ENCODE measurements around the gene CCDC183. TPM values are rescaled to one million over a fixed set of nuclear protein-coding genes. Genes with fewer than 3 reads are reported as not detected.
"Not testable (repeated sequence)": the region's sequence is repeated elsewhere in the genome, so short reads cannot be mapped to it uniquely, and the experiment has no call there.

CCDC183 gene
- total and polyA plus RNA-seq, 4 donors: 0.45 to 0.58 (median 0.48) TPM

DNA sequence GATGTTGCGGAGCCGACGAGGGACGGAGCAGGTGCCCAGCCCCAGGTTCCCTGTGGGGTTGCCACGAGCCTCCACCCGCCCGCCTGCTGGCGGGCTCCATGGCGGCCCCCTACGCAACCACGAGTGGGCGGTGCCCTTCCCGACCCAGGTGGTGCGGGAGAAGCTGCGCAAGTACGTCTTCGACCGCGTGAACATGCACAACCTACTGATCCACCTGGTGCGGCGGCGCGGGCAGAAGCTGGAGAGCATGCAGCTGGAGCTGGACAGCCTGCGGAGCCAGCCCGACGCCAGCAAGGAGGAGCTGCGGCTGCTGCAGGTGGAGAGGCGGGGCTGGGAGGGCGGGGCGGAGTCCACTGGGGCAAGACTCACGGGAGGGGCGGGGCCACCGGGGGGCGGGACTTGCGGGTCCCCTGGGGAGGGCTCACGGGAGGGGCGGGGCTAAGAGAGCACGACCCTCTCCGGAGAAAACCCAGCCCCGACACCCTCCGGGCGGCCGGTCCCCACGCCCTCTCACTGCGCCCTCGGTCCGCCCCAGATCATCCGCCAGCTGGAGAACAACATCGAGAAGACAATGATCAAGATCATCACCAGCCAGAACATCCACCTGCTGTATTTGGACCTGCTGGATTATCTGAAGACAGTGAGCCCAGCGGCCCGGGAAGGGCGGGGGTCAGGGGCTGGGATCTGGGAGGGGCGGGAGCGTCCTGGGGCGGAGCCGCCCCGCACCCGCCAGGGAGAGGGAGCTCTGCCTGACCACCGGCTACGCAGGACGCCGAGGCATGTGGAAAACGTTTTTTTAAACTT lies 3.9 kb downstream of the CCDC183 start:
- no peaks in the 10 kb centered on the region for H3K4me1 ChIP-seq (ENCODE audit: control insufficient read depth in 1 of 2, insufficient read depth in 2 of 2, low read length in 2 of 2)
- peaks cover 0 to 2% of the 10 kb centered on the region in 2 donors for H3K27me3 ChIP-seq (ENCODE audit: control insufficient read depth in 1 of 2, insufficient read depth in 2 of 2, low read length in 1 of 2)
- no peaks in the 10 kb centered on the region for H3K36me3 ChIP-seq (ENCODE audit: control insufficient read depth in 1 of 2, insufficient read depth in 2 of 2, low read length in 1 of 2)
- intact Hi-C loops (cut with DNase I): no loop called here
- ATAC-seq (ENCODE audit: low FRiP score) (peak; percentile 39), DNase-seq (peak; percentile 75 to 87)
- H3K4me3 ChIP-seq (ENCODE audit: low read length in 2 of 2): no peak overlapping the region
- H3K27ac ChIP-seq (ENCODE audit: low read depth in 1 of 2, low read length in 2 of 2): no peak overlapping the region
- H3K9me3 ChIP-seq (ENCODE audit: control insufficient read depth, low read length): no peaks in the 10 kb centered on the region
- 0 to 1% methylated on average over 51 to 63 of the region's 63 CpGs for whole genome bisulfite sequencing, 2 donors

DNA sequence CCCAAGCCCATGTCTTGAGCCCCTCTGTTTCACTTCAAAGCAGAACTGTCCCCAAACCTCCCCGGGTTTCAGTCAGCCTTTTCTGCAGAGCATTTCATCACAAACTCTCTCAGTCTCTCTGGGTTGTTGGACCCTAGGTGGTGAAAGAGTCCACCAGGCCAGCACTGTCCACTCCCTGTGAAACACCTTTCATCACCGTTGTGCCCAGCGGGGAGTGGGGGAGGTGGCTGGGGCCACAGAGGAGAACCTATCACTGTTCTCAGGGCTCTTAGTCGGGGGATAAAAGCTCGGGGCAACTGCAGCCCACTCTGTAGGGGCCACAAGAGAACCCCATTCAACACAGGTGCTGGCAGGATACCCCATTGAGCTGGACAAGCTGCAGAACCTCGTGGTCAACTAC lies 6.2 kb downstream of the CCDC183 start:
- intact Hi-C loops (cut with DNase I): no loop called here
- Histone ChIP-seq H3K4me1 (ENCODE audit: control insufficient read depth in 1 of 2, insufficient read depth in 2 of 2, low read length in 2 of 2) (no peaks in the 10 kb centered on the region), H3K27ac (ENCODE audit: low read depth in 1 of 2, low read length in 2 of 2) (no peak overlapping the region), H3K27me3 (ENCODE audit: control insufficient read depth in 1 of 2, insufficient read depth in 2 of 2, low read length in 1 of 2) (peaks cover 0 to 2% of the 10 kb centered on the region in 2 donors), H3K36me3 (ENCODE audit: control insufficient read depth in 1 of 2, insufficient read depth in 2 of 2, low read length in 1 of 2) (no peaks in the 10 kb centered on the region), H3K9me3 (ENCODE audit: control insufficient read depth, low read length) (no peaks in the 10 kb centered on the region), H3K4me3 (ENCODE audit: low read length in 2 of 2) (no peak overlapping the region)
- DNase-seq (peak in 1 of 2 donors; percentile 38), ATAC-seq (ENCODE audit: low FRiP score) (no peak)
- WGBS, 2 donors: 79 to 93% methylated on average over 6 of the region's 6 CpGs

DNA sequence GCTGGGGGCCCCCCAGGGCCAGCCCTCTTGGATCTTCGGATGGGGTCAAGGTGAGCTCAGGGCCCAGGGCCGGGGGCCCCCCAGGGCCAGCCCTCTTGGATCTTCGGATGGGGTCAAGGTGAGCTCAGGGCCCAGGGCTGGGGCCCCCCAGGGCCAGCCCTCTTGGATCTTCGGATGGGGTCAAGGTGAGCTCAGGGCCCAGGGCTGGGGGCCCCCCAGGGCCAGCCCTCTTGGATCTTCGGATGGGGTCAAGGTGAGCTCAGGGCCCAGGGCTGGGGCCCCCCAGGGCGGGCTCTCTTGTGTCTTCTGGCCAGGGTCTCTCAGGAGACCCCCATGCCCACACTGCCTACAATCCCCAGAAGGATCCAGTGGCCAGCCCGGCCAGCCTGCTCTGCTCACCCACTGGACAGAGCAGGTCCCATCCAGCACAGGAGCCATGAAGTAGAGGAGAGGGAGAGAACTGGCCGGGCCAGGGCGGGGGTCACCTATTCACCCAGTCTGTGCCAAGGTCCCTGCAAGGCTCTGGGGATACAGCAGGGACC lies 6.9 kb downstream of the CCDC183 start:
- H3K36me3 ChIP-seq (ENCODE audit: control insufficient read depth in 1 of 2, insufficient read depth in 2 of 2, low read length in 1 of 2); intact Hi-C loops (cut with DNase I); H3K27ac ChIP-seq (ENCODE audit: low read depth in 1 of 2, low read length in 2 of 2); H3K9me3 ChIP-seq (ENCODE audit: control insufficient read depth, low read length); ATAC-seq (ENCODE audit: low FRiP score); H3K4me1 ChIP-seq (ENCODE audit: control insufficient read depth in 1 of 2, insufficient read depth in 2 of 2, low read length in 2 of 2); H3K27me3 ChIP-seq (ENCODE audit: control insufficient read depth in 1 of 2, insufficient read depth in 2 of 2, low read length in 1 of 2); H3K4me3 ChIP-seq (ENCODE audit: low read length in 2 of 2): not testable (repeated sequence)
- peak in 1 of 2 donors; percentile 54 for DNase-seq
- 94 to 95% methylated on average over 7 to 8 of the region's 9 CpGs for WGBS, 2 donors

DNA sequence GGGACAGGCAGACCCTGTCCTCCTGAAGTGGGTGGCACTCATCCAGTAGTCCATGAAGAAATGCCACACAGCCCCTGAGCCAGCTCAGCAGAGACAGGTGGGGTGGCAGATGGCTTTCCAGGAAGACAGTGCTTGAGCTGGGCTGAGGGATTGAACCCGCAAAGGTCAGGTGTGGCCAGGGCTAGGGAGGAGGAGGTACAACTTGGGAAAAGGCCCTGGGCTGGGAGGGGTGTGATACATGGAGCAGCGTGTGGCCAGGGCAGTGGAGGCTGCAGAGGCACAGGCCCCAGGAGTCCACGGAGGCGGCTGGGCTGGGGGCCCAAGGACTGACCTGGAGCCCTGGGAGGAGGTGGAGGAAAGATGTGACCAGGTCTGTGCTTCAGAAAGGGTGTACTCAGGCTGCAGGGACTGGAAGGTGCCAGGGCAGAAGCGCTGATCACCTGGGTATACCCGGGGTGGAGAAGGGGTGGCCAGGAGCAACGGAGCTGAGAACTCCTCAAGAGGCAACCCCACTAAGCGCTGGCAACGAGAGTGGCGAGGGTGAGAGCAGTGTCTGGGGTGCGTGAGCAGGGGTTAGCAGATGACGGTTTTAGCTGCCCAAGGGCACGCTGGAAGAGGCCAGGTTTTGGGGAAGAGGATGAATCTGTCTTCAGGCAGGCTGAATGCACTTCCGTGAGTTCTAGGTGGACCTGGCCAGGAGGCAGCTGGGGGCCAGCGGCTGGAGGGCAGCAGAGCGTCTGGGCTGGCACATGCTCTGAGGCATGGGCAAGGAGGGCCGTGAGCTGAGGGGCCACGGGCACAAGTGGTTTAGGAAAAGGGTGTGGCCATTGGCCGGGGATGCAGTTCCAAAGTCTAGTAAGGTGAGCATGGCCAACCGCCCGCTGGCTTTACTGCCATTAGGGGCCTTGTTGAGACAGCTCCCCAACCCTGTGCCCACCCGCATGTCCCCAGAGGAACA lies 7.7 kb downstream of the CCDC183 start:
- Histone ChIP-seq H3K4me1 (ENCODE audit: control insufficient read depth in 1 of 2, insufficient read depth in 2 of 2, low read length in 2 of 2) (no peaks in the 10 kb centered on the region), H3K27me3 (ENCODE audit: control insufficient read depth in 1 of 2, insufficient read depth in 2 of 2, low read length in 1 of 2) (peaks cover 0 to 2% of the 10 kb centered on the region in 2 donors), H3K9me3 (ENCODE audit: control insufficient read depth, low read length) (no peaks in the 10 kb centered on the region), H3K27ac (ENCODE audit: low read depth in 1 of 2, low read length in 2 of 2) (no peak overlapping the region), H3K4me3 (ENCODE audit: low read length in 2 of 2) (no peak overlapping the region), H3K36me3 (ENCODE audit: control insufficient read depth in 1 of 2, insufficient read depth in 2 of 2, low read length in 1 of 2) (no peaks in the 10 kb centered on the region)
- ATAC-seq (ENCODE audit: low FRiP score) (no peak), DNase-seq (peak in 1 of 2 donors; percentile 75)
- WGBS, 2 donors: 95 to 96% methylated on average over 22 of the region's 22 CpGs
- intact Hi-C loops (cut with DNase I): no loop called here

DNA sequence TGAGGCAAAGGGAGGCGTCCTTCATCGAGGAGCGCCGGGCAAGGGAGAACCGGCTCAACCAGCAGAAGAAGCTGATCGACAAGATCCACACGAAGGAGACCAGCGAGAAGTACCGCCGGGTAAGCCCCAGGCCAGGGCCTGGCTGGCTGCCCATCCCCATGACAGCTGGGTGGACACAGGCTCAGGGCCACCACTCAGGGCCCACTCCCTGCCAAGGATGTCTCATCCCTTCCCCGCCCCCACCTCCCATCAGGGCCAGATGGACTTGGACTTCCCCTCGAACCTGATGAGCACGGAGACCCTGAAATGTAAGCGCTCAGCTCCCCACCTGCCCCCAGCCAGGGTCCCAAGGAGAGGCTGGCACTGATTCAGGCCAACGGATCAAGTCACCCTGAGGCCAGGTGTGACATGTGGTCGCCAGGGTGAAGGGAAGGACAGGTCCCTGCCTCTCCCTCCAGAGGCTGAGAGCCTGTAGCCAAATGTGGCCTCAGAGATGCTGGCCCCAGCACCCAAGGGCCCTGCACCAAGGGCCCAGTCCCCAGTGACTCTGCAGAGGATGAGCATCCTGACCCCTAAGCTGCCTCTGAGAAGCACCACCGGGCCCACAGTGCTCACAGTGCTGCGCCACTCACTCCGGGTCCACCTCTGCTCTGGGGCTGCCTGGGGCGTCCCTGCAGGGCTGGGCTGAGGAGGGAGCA lies 8.5 kb downstream of the CCDC183 start:
- intact Hi-C loops (cut with DNase I): loop anchor here in 1 of 2 donors (5.0 kb wide), 1 partner anchor 38 kb away; the partner anchor contains the start of gene AJM1
- H3K36me3 ChIP-seq (ENCODE audit: control insufficient read depth in 1 of 2, insufficient read depth in 2 of 2, low read length in 1 of 2): no peaks in the 10 kb centered on the region
- 94 to 95% methylated on average over 20 of the region's 20 CpGs for WGBS, 2 donors
- ATAC-seq (ENCODE audit: low FRiP score) (no peak), DNase-seq (peak in 1 of 2 donors; percentile 65)
- H3K27ac ChIP-seq (ENCODE audit: low read depth in 1 of 2, low read length in 2 of 2): no peak overlapping the region
- H3K9me3 ChIP-seq (ENCODE audit: control insufficient read depth, low read length): no peaks in the 10 kb centered on the region
- H3K27me3 ChIP-seq (ENCODE audit: control insufficient read depth in 1 of 2, insufficient read depth in 2 of 2, low read length in 1 of 2): peaks cover 0 to 2% of the 10 kb centered on the region in 2 donors
- H3K4me1 ChIP-seq (ENCODE audit: control insufficient read depth in 1 of 2, insufficient read depth in 2 of 2, low read length in 2 of 2): no peaks in the 10 kb centered on the region
- H3K4me3 ChIP-seq (ENCODE audit: low read length in 2 of 2): no peak overlapping the region

DNA sequence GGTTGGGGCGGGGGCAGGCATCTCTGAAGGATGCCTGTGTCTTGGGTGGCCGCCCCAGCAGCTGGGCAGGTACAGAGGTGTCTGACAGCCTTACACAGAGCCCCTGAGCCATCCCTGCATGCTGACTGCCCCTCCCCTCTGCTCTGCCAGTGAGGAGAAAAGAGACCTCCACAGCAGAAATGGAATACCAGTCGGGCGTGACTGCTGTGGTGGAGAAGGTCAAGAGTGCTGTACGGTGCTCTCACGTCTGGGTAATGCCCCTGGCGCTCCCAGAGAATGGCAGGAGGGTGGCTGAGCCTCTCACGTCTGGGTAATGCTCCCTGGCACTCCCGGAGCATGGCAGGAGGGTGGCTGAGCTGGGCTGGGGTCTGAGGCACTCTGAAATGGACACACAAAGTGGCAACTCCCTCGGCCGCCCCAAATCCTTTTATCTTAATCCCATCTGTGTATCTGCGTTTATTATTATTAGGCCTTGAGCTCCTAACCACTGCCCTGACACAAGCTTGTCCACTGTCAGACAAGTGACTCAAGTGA lies 9.1 kb downstream of the CCDC183 start:
- DNase-seq: peak in 1 of 2 donors; percentile 70
- WGBS, 2 donors: 91 to 93% methylated on average over 12 of the region's 12 CpGs
- no peak overlapping the region for H3K4me3 ChIP-seq (ENCODE audit: low read length in 2 of 2)
- no peaks in the 10 kb centered on the region for H3K9me3 ChIP-seq (ENCODE audit: control insufficient read depth, low read length)
- ATAC-seq (ENCODE audit: low FRiP score): no peak
- intact Hi-C loops (cut with DNase I): loop anchor here in 1 of 2 donors (5.0 kb wide), 1 partner anchor 37 kb away; the partner anchor contains the start of gene AJM1
- H3K4me1 ChIP-seq (ENCODE audit: control insufficient read depth in 1 of 2, insufficient read depth in 2 of 2, low read length in 2 of 2): no peaks in the 10 kb centered on the region
- H3K36me3 ChIP-seq (ENCODE audit: control insufficient read depth in 1 of 2, insufficient read depth in 2 of 2, low read length in 1 of 2): no peaks in the 10 kb centered on the region
- no peaks in the 10 kb centered on the region for H3K27me3 ChIP-seq (ENCODE audit: control insufficient read depth in 1 of 2, insufficient read depth in 2 of 2, low read length in 1 of 2)
- no peak overlapping the region for H3K27ac ChIP-seq (ENCODE audit: low read depth in 1 of 2, low read length in 2 of 2)

DNA sequence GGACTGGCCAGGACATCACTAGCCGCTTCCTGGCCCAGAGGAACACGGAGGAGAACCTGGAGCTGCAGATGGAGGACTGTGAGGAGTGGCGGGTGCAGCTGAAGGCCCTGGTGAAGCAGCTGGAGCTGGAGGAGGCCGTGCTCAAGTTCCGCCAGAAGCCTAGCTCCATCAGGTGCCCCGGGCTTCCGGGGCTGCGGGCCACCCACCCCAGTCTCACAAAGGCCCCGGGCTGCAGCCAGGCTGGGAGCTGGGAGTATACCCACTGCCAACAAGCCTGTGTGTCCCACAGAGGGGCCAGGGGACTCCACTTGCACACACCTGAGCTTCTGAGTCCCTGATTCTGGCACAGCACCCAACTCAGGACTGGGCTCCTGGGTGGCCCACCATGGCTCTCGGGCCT lies 9.9 kb downstream of the CCDC183 start:
- DNase-seq (peak; percentile 42 to 68), ATAC-seq (ENCODE audit: low FRiP score) (no peak)
- H3K4me3 ChIP-seq (ENCODE audit: low read length in 2 of 2): no peak overlapping the region
- no peaks in the 10 kb centered on the region for H3K4me1 ChIP-seq (ENCODE audit: control insufficient read depth in 1 of 2, insufficient read depth in 2 of 2, low read length in 2 of 2)
- no peak overlapping the region for H3K27ac ChIP-seq (ENCODE audit: low read depth in 1 of 2, low read length in 2 of 2)
- H3K27me3 ChIP-seq (ENCODE audit: control insufficient read depth in 1 of 2, insufficient read depth in 2 of 2, low read length in 1 of 2): no peaks in the 10 kb centered on the region
- intact Hi-C loops (cut with DNase I): loop anchor here in 1 of 2 donors (5.0 kb wide), 1 partner anchor 36 kb away; the partner anchor contains the start of gene AJM1
- H3K9me3 ChIP-seq (ENCODE audit: control insufficient read depth, low read length): no peaks in the 10 kb centered on the region
- 93 to 95% methylated on average over 8 to 10 of the region's 10 CpGs for WGBS, 2 donors
- H3K36me3 ChIP-seq (ENCODE audit: control insufficient read depth in 1 of 2, insufficient read depth in 2 of 2, low read length in 1 of 2): no peaks in the 10 kb centered on the region

Measured in aorta (tissue), 5 donors.